ENCODE measurements around the gene OR4D11. TPM values are rescaled to one million over a fixed set of nuclear protein-coding genes. Genes with fewer than 3 reads are reported as not detected.
"Not testable (repeated sequence)": the region's sequence is repeated elsewhere in the genome, so short reads cannot be mapped to it uniquely, and the experiment has no call there.

Gene OR4D11
- polyA plus RNA-seq, 1 donor (not counting 4 experiments of a cell fraction or from before 2014, with no cell fraction given) = not detected

DNA sequence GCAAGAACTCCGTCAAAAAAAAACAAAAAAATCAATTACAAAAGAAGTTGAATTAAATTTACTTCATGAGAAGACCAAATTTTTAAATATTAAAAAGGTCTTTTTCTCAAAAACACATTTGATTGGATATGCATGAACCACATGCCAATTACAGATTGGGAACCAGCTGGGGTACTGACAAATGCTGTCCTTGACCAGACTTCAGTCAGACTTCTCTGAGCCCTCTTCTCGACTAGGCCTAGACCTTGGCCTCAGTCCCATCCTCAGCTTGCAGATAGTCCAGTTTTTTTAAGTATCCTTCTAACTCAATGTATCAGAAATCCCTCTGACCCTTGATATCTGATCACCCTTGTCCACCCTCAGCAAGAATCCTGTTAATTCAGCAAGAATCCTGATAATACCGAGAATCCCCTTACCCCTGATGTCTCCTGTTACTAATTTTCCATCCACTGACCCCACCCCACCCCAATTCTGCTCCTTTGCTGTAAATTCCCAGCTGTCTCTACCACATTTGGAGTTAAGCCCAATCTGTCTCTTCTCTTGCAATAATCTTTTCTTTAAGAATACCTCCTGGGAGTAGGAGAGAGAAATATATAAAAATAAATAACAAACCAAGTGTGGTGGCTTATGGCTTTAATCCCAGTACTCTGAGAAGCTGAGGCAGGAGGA is 38.9 kb downstream of the OR4D11 start:
- FAIRE-seq (no peak), DNase-seq (ENCODE audit: low read depth, low spot score) (no peak)
- Histone ChIP-seq H3K9me3 (ENCODE audit: control insufficient read depth, low read depth, low read length) (no peaks in the 10 kb centered on the region), H3K36me3 (ENCODE audit: control insufficient read depth in 2 of 2, extremely low read depth in 1 of 2, insufficient read depth in 2 of 2, low read length in 2 of 2) (no peaks in the 10 kb centered on the region), H3K4me1 (ENCODE audit: control insufficient read depth, extremely low read depth, insufficient read depth, low read length) (peaks cover 11% of the 10 kb centered on the region), H3K27me3 (ENCODE audit: control insufficient read depth, extremely low read depth, insufficient read depth, low read length) (no peaks in the 10 kb centered on the region), H4K20me1 (ENCODE audit: control insufficient read depth, extremely low read depth, insufficient read depth, low read length) (no peaks in the 10 kb centered on the region), H3K4me2 (ENCODE audit: control insufficient read depth, extremely low read depth, insufficient read depth, low read depth, low read length) (no peak overlapping the region), H2AFZ (ENCODE audit: control insufficient read depth, low read length) (no peak overlapping the region), H3K79me2 (ENCODE audit: control insufficient read depth, insufficient read depth, low read length) (no peaks in the 10 kb centered on the region), H3K4me3 (ENCODE audit: control insufficient read depth in 2 of 3, extremely low read depth in 1 of 3, insufficient read depth in 2 of 3, low read depth in 1 of 3, low read length in 3 of 3) (no peak overlapping the region), H3K27ac (ENCODE audit: control insufficient read depth, insufficient read depth, low read length) (no peak overlapping the region), H3K9me1 (ENCODE audit: control insufficient read depth, extremely low read depth, insufficient read depth, low read length) (no peaks in the 10 kb centered on the region), H3K9ac (ENCODE audit: control insufficient read depth, extremely low read depth, insufficient read depth, low read length) (no peak overlapping the region)
- TF ChIP-seq EZH2 (IDR thresholded peaks at IDR 0.05; ENCODE audit: low read length) (no peak), CTCF (optimal IDR thresholded peaks at IDR 0.05 in 1 of 3, IDR thresholded peaks at IDR 0.05 in 1 of 3, conservative IDR thresholded peaks at IDR 0.05 in 1 of 3; ENCODE audit: extremely low read depth in 1 of 3, insufficient read depth in 2 of 3, low read length in 3 of 3) (no peak)
- dilution Hi-C loops (cut with MboI; ENCODE audit: extremely low pct_ligation_motif_present, low sequenced_read_pairs) = no loop called here

DNA sequence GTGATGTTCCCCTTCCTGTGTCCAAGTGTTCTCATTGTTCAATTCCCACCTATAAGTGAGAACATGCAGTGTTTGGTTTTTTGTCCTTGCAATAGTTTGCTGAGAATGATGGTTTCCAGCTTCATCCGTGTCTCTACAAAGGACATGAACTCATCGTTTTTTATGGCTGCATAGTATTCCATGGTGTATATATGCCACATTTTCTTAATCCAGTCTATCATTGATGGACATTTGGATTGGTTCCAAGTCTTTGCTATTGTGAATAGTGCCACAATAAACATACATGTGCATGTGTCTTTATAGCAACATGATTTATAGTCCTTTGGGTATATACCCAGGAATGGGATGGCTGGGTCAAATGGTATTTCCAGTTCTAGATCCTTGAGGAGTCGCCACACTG is 40.3 kb downstream of the OR4D11 start:
- FAIRE-seq; H3K4me3 ChIP-seq (ENCODE audit: control insufficient read depth in 2 of 3, extremely low read depth in 1 of 3, insufficient read depth in 2 of 3, low read depth in 1 of 3, low read length in 3 of 3): not testable (repeated sequence)

DNA sequence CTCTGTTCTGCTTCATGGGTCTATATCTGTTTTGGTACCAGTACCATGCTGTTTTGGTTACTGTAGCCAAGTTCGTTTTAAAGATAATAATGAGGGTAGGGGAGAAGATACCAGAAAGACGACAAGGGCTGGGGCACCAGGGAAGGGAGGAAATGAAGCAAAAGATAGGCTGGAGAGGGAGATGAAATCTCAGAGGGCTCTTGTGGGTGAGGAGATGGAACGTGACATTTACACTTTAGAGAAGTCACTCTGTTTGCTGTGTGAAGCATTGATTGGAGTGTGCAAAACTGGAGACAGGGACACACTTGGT is 41.4 kb downstream of the OR4D11 start:
- no peak overlapping the region for H2AFZ ChIP-seq (ENCODE audit: control insufficient read depth, low read length)
- FAIRE-seq (no peak), DNase-seq (ENCODE audit: low read depth, low spot score) (no peak)
- H3K4me1 ChIP-seq (ENCODE audit: control insufficient read depth, extremely low read depth, insufficient read depth, low read length) = peaks cover 13% of the 10 kb centered on the region
- H3K9me3 ChIP-seq (ENCODE audit: control insufficient read depth, low read depth, low read length) = no peaks in the 10 kb centered on the region
- TF ChIP-seq CTCF (optimal IDR thresholded peaks at IDR 0.05 in 1 of 3, IDR thresholded peaks at IDR 0.05 in 1 of 3, conservative IDR thresholded peaks at IDR 0.05 in 1 of 3; ENCODE audit: extremely low read depth in 1 of 3, insufficient read depth in 2 of 3, low read length in 3 of 3) = no peak
- no peak for TF ChIP-seq EZH2 (IDR thresholded peaks at IDR 0.05; ENCODE audit: low read length)
- H3K9ac ChIP-seq (ENCODE audit: control insufficient read depth, extremely low read depth, insufficient read depth, low read length) = no peak overlapping the region
- no peaks in the 10 kb centered on the region for H4K20me1 ChIP-seq (ENCODE audit: control insufficient read depth, extremely low read depth, insufficient read depth, low read length)
- H3K36me3 ChIP-seq (ENCODE audit: control insufficient read depth in 2 of 2, extremely low read depth in 1 of 2, insufficient read depth in 2 of 2, low read length in 2 of 2) = no peaks in the 10 kb centered on the region
- no peaks in the 10 kb centered on the region for H3K79me2 ChIP-seq (ENCODE audit: control insufficient read depth, insufficient read depth, low read length)
- dilution Hi-C loops (cut with MboI; ENCODE audit: extremely low pct_ligation_motif_present, low sequenced_read_pairs) = no loop called here
- peak overlapping the region; percentile 43 for H3K27ac ChIP-seq (ENCODE audit: control insufficient read depth, insufficient read depth, low read length)
- no peaks in the 10 kb centered on the region for H3K9me1 ChIP-seq (ENCODE audit: control insufficient read depth, extremely low read depth, insufficient read depth, low read length)
- H3K27me3 ChIP-seq (ENCODE audit: control insufficient read depth, extremely low read depth, insufficient read depth, low read length) = no peaks in the 10 kb centered on the region
- H3K4me3 ChIP-seq (ENCODE audit: control insufficient read depth in 2 of 3, extremely low read depth in 1 of 3, insufficient read depth in 2 of 3, low read depth in 1 of 3, low read length in 3 of 3) = no peak overlapping the region
- no peak overlapping the region for H3K4me2 ChIP-seq (ENCODE audit: control insufficient read depth, extremely low read depth, insufficient read depth, low read depth, low read length)

More for the DNA sequence above, 40.3 kb downstream of the OR4D11 start:
- H3K9me3 ChIP-seq (ENCODE audit: control insufficient read depth, low read depth, low read length); H4K20me1 ChIP-seq (ENCODE audit: control insufficient read depth, extremely low read depth, insufficient read depth, low read length); DNase-seq (ENCODE audit: low read depth, low spot score); H3K79me2 ChIP-seq (ENCODE audit: control insufficient read depth, insufficient read depth, low read length); H3K27me3 ChIP-seq (ENCODE audit: control insufficient read depth, extremely low read depth, insufficient read depth, low read length); H3K9me1 ChIP-seq (ENCODE audit: control insufficient read depth, extremely low read depth, insufficient read depth, low read length); dilution Hi-C loops (cut with MboI; ENCODE audit: extremely low pct_ligation_motif_present, low sequenced_read_pairs); H3K27ac ChIP-seq (ENCODE audit: control insufficient read depth, insufficient read depth, low read length); H3K9ac ChIP-seq (ENCODE audit: control insufficient read depth, extremely low read depth, insufficient read depth, low read length); H3K4me1 ChIP-seq (ENCODE audit: control insufficient read depth, extremely low read depth, insufficient read depth, low read length); H2AFZ ChIP-seq (ENCODE audit: control insufficient read depth, low read length); H3K4me2 ChIP-seq (ENCODE audit: control insufficient read depth, extremely low read depth, insufficient read depth, low read depth, low read length); H3K36me3 ChIP-seq (ENCODE audit: control insufficient read depth in 2 of 2, extremely low read depth in 1 of 2, insufficient read depth in 2 of 2, low read length in 2 of 2): not testable (repeated sequence)

Data from keratinocyte (primary cell).